WTC11 (cell line): ENCODE measurements around the gene BMP2K. TPM values are rescaled to one million over a fixed set of nuclear protein-coding genes. Genes with fewer than 3 reads are reported as not detected.

Experiments
- ATAC-seq: fragments of 200-7000 bp; cut with Tn5 transposase; 2 replicates; pipeline ENCODE4 v1.10.0; 2021; ENCODE audit warnings: mild to moderate bottlenecking, moderate library complexity
- CTCF ChIA-PET: fragments of 300-600 bp; sonication (Branson Sonifier 250); formaldehyde crosslinking; loops from one replicate; lab custom pipeline; 2021; ENCODE audit warnings: antibody characterized with exemption; lab: Charles Lee
- POLR2A ChIA-PET: fragments of 350-600 bp; sonication (Branson Sonifier 250); formaldehyde crosslinking; loops from one replicate; lab custom pipeline; 2021; ENCODE audit warnings: antibody characterized with exemption; lab: Charles Lee
- DNase-seq: peaks from one replicate; pipeline ENCODE4 v3.0.0; 2021; ENCODE audit warnings: low spot score
- H3K27ac Mint-ChIP-seq: 2 replicates; pipeline ENCODE4 v1.8.0; 2021; ENCODE audit warnings: mixed read lengths
- H3K27me3 Mint-ChIP-seq: 2 replicates; pipeline ENCODE4 v1.8.0; 2021; ENCODE audit warnings: low read depth, mild to moderate bottlenecking, moderate library complexity, mixed read lengths
- H3K36me3 Mint-ChIP-seq: 2 replicates; pipeline ENCODE4 v1.8.0; 2021; ENCODE audit warnings: mixed read lengths
- H3K4me1 Mint-ChIP-seq: 2 replicates; pipeline ENCODE4 v1.8.0; 2022; ENCODE audit warnings: mixed read lengths
- H3K4me3 Mint-ChIP-seq: 2 replicates; pipeline ENCODE4 v1.8.0; 2021; ENCODE audit warnings: mild to moderate bottlenecking, moderate library complexity, mixed read lengths
- H3K9me3 Mint-ChIP-seq: 2 replicates; pipeline ENCODE4 v1.8.0; 2021; ENCODE audit warnings: mixed read lengths
- AFF4 ChIP-seq: sonication (generic); formaldehyde crosslinking; IDR thresholded peaks from 2 replicates; pipeline ENCODE4 v1.8.1; 2023; ENCODE audit warnings: mild to moderate bottlenecking, missing genetic modification reagents, borderline replicate concordance
- CBFB ChIP-seq: sonication (generic); formaldehyde crosslinking; IDR thresholded peaks from 2 replicates; pipeline ENCODE4 v1.8.1; 2022; ENCODE audit warnings: mild to moderate bottlenecking, low read depth, missing genetic modification reagents
- E2F4 ChIP-seq: sonication (generic); formaldehyde crosslinking; IDR thresholded peaks from 2 replicates; pipeline ENCODE4 v1.8.1; 2022; ENCODE audit warnings: low read depth, mild to moderate bottlenecking, moderate library complexity, missing genetic modification reagents, borderline replicate concordance
- E2F5 ChIP-seq: sonication (generic); formaldehyde crosslinking; IDR thresholded peaks from 2 replicates; pipeline ENCODE4 v1.8.1; 2022; ENCODE audit warnings: mild to moderate bottlenecking, moderate library complexity, missing genetic modification reagents
- FOXK1 ChIP-seq: sonication (generic); formaldehyde crosslinking; IDR thresholded peaks from 2 replicates; pipeline ENCODE4 v1.8.0; 2022; ENCODE audit warnings: mild to moderate bottlenecking, moderate library complexity, missing genetic modification reagents
- GRHL2 ChIP-seq: fragments of 250-450 bp; sonication (Bioruptor Pico); IDR thresholded peaks from 2 replicates; pipeline ENCODE4 v1.8.0; 2022; ENCODE audit warnings: mild to moderate bottlenecking, moderate library complexity; ENCODE audit not compliant: insufficient replicate concordance, severe bottlenecking
- IRF1 ChIP-seq: sonication (generic); formaldehyde crosslinking; IDR thresholded peaks from 2 replicates; pipeline ENCODE4 v1.8.0; 2023; ENCODE audit warnings: missing genetic modification reagents
- KAT7 ChIP-seq: sonication (generic); formaldehyde crosslinking; IDR thresholded peaks from 2 replicates; pipeline ENCODE4 v1.8.1; 2023; ENCODE audit warnings: missing genetic modification reagents, mild to moderate bottlenecking, borderline replicate concordance
- NFE2L1 ChIP-seq: sonication (generic); formaldehyde crosslinking; IDR thresholded peaks from 2 replicates; pipeline ENCODE4 v1.8.1; 2023; ENCODE audit warnings: missing genetic modification reagents
- TEAD1 ChIP-seq: sonication (generic); formaldehyde crosslinking; IDR thresholded peaks from 2 replicates; pipeline ENCODE4 v1.8.0; 2022; ENCODE audit warnings: mild to moderate bottlenecking, missing genetic modification reagents
- ZNF121 ChIP-seq: sonication (generic); formaldehyde crosslinking; IDR thresholded peaks from 2 replicates; pipeline ENCODE4 v1.8.0; 2023; ENCODE audit warnings: missing genetic modification reagents
- ZNF219 ChIP-seq: sonication (generic); formaldehyde crosslinking; IDR thresholded peaks from 2 replicates; pipeline ENCODE4 v1.8.0; 2023; ENCODE audit warnings: missing genetic modification reagents, mild to moderate bottlenecking, borderline replicate concordance
- ZNF281 ChIP-seq: sonication (generic); formaldehyde crosslinking; IDR thresholded peaks from 2 replicates; pipeline ENCODE4 v1.8.0; 2023; ENCODE audit warnings: mild to moderate bottlenecking, missing genetic modification reagents
- ZNF512 ChIP-seq: sonication (generic); formaldehyde crosslinking; IDR thresholded peaks from 2 replicates; pipeline ENCODE4 v1.8.1; 2022; ENCODE audit warnings: missing genetic modification reagents, borderline replicate concordance
- total RNA-seq: library from RNA; stranded (reverse); gene quantifications from 3 replicates; pipeline ENCODE4 v1.2.3, GENCODE V29; 2021

The BMP2K gene
- total RNA-seq, 1 experiment from 2014 or later = 19.9 TPM

- Mint-ChIP-seq H3K4me3 (no peak overlapping the region), H3K27me3 (no peaks in the 10 kb centered on the region), H3K36me3 (no peaks in the 10 kb centered on the region), H3K4me1 (peaks cover 11% of the 10 kb centered on the region), H3K27ac (no peak overlapping the region), H3K9me3 (no peaks in the 10 kb centered on the region)
- CTCF ChIA-PET = no interaction called here
- no peak for DNase-seq
- no peak for ATAC-seq
- POLR2A ChIA-PET = no interaction called here
- TF ChIP-seq ZNF512 (CRISPR knock-in tag) (no peak), KAT7 (CRISPR knock-in tag) (no peak), TEAD1 (CRISPR knock-in tag) (no peak), ZNF219 (no peak), GRHL2 (CRISPR knock-in tag) (no peak), FOXK1 (CRISPR knock-in tag) (no peak), E2F5 (CRISPR knock-in tag) (no peak), ZNF121 (CRISPR knock-in tag) (no peak), AFF4 (CRISPR knock-in tag) (no peak), ZNF281 (CRISPR knock-in tag) (no peak), CBFB (no peak)
Measured at GRCh38 chr4:78780093-78780492, 3.9 kb downstream of the BMP2K start.

- CTCF ChIA-PET = no interaction called here
- H3K36me3 Mint-ChIP-seq = no peaks in the 10 kb centered on the region
- POLR2A ChIA-PET = no interaction called here
- H3K9me3 Mint-ChIP-seq = no peaks in the 10 kb centered on the region
- DNase-seq = no peak
- peaks cover 17% of the 10 kb centered on the region for H3K4me1 Mint-ChIP-seq
- no peak overlapping the region for H3K27ac Mint-ChIP-seq
- TF ChIP-seq IRF1 (CRISPR knock-in tag) (no peak), NFE2L1 (no peak), ZNF121 (CRISPR knock-in tag) (no peak), E2F4 (CRISPR knock-in tag) (no peak)
- H3K4me3 Mint-ChIP-seq = no peak overlapping the region
- no peaks in the 10 kb centered on the region for H3K27me3 Mint-ChIP-seq
- no peak for ATAC-seq
Measured at GRCh38 chr4:78781139-78781538, 5.0 kb downstream of the BMP2K start.
